Renal pelvis (tissue), 12 donors: Measurements from ENCODE around the gene VPS8. TPM values are rescaled to one million over a fixed set of nuclear protein-coding genes. Genes with fewer than 3 reads are reported as not detected.
A peak's percentile ranks its signal among the peaks of the same experiment; 100 is the strongest.

ENCODE experiments used
- DNase-seq: peaks from one replicate; pipeline ENCODE4 v3.0.0-alpha.2; 2013
- long read RNA-seq, 16 experiments: transcript quantifications; one replicate each; lab custom pipeline, GENCODE V29; 2026
- polyA plus RNA-seq, 3 donors: library from polyadenylated mRNA; unstranded; fragments of 120-200 nt; gene quantifications; one replicate each; pipeline ENCODE4 v1.2.1, GENCODE V29; 2013; ENCODE audit not compliant: insufficient read length in 3 of 3

VPS8 gene, protein sequence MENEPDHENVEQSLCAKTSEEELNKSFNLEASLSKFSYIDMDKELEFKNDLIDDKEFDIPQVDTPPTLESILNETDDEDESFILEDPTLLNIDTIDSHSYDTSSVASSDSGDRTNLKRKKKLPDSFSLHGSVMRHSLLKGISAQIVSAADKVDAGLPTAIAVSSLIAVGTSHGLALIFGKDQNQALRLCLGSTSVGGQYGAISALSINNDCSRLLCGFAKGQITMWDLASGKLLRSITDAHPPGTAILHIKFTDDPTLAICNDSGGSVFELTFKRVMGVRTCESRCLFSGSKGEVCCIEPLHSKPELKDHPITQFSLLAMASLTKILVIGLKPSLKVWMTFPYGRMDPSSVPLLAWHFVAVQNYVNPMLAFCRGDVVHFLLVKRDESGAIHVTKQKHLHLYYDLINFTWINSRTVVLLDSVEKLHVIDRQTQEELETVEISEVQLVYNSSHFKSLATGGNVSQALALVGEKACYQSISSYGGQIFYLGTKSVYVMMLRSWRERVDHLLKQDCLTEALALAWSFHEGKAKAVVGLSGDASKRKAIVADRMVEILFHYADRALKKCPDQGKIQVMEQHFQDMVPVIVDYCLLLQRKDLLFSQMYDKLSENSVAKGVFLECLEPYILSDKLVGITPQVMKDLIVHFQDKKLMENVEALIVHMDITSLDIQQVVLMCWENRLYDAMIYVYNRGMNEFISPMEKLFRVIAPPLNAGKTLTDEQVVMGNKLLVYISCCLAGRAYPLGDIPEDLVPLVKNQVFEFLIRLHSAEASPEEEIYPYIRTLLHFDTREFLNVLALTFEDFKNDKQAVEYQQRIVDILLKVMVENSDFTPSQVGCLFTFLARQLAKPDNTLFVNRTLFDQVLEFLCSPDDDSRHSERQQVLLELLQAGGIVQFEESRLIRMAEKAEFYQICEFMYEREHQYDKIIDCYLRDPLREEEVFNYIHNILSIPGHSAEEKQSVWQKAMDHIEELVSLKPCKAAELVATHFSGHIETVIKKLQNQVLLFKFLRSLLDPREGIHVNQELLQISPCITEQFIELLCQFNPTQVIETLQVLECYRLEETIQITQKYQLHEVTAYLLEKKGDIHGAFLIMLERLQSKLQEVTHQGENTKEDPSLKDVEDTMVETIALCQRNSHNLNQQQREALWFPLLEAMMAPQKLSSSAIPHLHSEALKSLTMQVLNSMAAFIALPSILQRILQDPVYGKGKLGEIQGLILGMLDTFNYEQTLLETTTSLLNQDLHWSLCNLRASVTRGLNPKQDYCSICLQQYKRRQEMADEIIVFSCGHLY (N-terminal part only)
- polyA plus RNA-seq, result 10 to 100 TPM; 36.2 to 52.4 (median 48.2) TPM
- long read RNA-seq, donor 1, result 0 reads
- long read RNA-seq, donor 2, full-length matches to known transcripts, result 1 of 1 reads
- long read RNA-seq, donor 2, partial matches to known transcripts, result 0 of 1 reads
- long read RNA-seq, donor 2, other reads (novel, unspliced or antisense), result 0 of 1 reads
- long read RNA-seq, donor 3, partial matches to known transcripts, result 0 of 1 reads
- long read RNA-seq, donor 3, other reads (novel, unspliced or antisense), result 0 of 1 reads
- long read RNA-seq, donor 4, full-length matches to known transcripts, result 3 of 3 reads
- long read RNA-seq, donor 4, partial matches to known transcripts, result 0 of 3 reads
- long read RNA-seq, donor 4, other reads (novel, unspliced or antisense), result 0 of 3 reads
- long read RNA-seq, donor 5, result 0 reads
- long read RNA-seq, donor 6, full-length matches to known transcripts, result 6 of 6 reads
- long read RNA-seq, donor 6, partial matches to known transcripts, result 0 of 6 reads
- long read RNA-seq, donor 6, other reads (novel, unspliced or antisense), result 0 of 6 reads
- long read RNA-seq, donor 7, result 0 reads
- long read RNA-seq, donor 8, partial matches to known transcripts, result 0 of 1 reads
- long read RNA-seq, donor 8, other reads (novel, unspliced or antisense), result 0 of 1 reads
- long read RNA-seq, donor 9, partial matches to known transcripts, result 0 of 1 reads
- long read RNA-seq, donor 9, other reads (novel, unspliced or antisense), result 0 of 1 reads
- long read RNA-seq, donor 10, full-length matches to known transcripts, result 3 of 3 reads
- long read RNA-seq, donor 10, partial matches to known transcripts, result 0 of 3 reads
- long read RNA-seq, donor 10, other reads (novel, unspliced or antisense), result 0 of 3 reads
- long read RNA-seq, donor 11, partial matches to known transcripts, result 0 of 1 reads
- long read RNA-seq, donor 11, other reads (novel, unspliced or antisense), result 0 of 1 reads
- long read RNA-seq, donor 12, full-length matches to known transcripts, result 3 of 3 reads
- long read RNA-seq, donor 12, partial matches to known transcripts, result 0 of 3 reads
- long read RNA-seq, donor 12, other reads (novel, unspliced or antisense), result 0 of 3 reads
- long read RNA-seq, donor 13, full-length matches to known transcripts, result 2 of 2 reads
- long read RNA-seq, donor 13, partial matches to known transcripts, result 0 of 2 reads
- long read RNA-seq, donor 13, other reads (novel, unspliced or antisense), result 0 of 2 reads
- long read RNA-seq, donor 14, result 0 reads
- long read RNA-seq, donor 15, partial matches to known transcripts, result 0 of 4 reads
- long read RNA-seq, donor 15, other reads (novel, unspliced or antisense), result 0 of 4 reads
- long read RNA-seq, donor 16, full-length matches to known transcripts, result 1 of 1 reads
- long read RNA-seq, donor 16, partial matches to known transcripts, result 0 of 1 reads
- long read RNA-seq, donor 16, other reads (novel, unspliced or antisense), result 0 of 1 reads

DNA sequence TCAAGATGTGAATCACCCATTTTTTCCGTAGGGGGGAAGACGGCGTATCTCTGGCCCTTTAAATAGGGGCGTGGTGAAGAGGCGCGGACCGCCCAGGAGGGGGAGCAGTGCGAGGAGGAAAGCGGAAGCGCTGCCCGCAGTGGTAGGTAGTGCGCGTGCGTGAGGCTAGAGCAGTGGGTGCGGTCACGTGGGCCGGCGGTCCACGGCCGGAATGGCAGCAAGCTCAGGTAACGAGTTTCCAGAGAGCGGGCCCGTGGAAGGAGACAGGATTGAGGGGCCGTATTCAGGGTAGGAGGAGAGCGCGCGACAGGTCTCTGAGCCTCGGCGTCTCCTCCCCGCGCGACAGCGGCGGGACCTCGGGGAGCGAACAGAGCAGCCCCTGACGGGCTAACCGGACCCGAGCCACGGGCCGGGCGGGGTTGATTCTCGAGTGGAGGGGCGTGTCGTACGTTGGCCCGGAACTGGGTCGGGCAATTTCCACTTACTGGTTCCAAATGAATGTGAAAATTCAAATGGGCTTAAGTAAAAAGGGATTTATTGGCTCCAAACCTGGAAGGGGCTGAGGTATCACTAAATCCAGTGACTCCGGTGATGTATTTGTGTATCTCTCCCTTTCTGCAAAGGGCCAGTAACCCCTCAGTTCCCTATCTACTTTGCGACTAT lies at the start of gene VPS8:
Gene VPS8 (plus strand): TSS at position 168 of the 663 bp plus-strand sequence. CDS start 12,467 bp downstream, outside the sequence.
- peak; percentile 94 for DNase-seq

DNA sequence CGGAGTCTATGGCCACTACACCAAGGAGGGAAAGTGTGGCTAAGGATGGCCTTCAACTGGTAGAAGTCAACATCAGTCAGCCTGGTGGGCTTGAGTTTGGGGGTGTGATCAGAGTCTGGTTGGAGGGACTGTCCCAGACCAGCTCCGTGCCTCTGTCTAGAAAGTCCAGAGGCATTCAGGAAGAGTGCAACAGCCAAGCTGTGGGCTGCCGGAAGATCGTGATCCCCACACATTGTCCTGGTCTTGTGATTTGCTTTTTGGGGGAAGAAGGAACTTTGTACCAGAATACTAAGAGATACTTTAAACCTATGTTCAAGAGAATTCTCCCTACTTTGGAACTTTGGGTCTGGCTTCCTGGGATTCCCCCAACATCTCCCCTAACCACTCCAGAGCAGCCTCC lies 47.8 kb upstream of the VPS8 start:
- no peak for DNase-seq

DNA sequence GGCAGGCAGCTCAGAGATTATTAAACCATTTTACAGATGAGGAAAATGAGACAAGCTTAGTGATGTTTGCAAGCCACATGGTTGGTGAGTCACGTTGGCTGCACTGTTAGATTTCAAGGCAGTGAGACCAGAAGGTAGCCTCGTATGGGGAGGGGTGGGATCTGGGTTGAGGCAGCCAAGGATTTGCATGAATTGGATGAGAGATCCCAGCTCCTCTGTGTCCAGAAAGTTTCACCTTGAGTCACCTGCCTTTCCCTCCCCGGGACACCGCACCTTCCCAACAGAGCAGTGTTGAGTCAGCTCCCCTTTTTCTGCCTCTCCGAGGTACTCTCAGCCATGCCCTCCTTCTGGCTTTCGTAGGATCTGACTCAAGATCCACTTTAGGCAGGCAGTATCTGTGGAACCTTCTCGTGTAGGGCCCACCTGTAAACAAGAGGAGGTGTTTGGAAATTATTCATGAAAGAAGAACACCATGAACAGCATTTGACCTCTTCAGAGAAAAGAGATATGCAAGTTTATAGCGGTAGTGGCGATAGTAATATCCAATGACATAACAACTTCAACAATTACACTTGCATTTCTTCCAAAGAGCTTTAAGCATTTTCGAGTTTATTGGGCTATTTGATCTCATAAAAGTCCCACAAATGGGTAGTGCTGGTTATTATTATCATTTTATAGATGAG lies 46.8 kb upstream of the VPS8 start:
- DNase-seq, result no peak

DNA sequence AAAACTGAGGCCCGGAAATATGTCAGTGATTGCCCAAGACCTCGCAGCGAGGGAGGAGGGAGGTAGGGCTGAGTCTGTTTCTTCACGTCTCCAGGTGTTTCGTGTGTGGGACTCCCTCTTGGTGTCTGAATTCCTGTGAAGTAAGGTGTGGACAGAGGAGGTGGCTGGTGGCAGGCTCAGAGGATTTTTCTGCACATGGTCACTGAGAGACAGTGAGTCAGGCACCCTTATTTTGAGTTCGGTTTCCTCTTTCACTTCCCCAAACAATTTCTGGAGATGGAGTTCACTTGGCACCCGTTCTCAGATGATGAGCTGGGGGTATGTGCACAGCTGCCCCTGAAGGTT lies 46.3 kb upstream of the VPS8 start:
- no peak for DNase-seq

DNA sequence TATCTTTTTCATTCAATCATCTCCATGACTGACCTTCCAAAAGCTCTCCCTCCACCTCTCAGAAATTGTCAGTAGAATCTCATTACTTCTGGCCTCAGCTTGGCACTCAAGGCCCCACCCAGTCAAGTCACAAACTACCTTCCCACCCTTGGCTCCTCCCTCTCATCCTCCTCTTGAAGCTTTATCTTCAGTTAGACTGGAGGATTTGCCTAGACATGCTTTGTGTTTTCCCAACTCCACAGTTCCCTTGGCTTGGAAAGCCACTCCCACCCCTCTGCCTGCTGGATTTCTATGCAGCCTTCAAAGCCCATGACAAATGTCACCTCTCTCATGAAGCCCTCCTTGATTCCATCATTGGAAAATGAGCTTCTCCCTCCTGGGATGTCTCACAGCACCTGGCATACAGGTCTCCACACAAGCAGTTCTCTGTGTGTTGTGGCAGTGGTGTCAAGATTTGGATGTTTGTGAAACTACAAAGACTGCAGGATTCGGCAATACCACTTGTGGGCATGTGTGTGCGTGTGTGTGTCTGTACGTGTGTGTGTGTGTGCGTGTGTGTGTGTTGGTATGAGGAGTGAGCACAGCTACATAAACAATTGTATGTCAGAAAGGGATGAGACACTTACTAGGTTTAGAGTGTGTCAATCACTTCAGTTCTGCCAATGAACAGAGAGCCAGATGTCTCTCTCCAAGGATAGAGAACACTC lies 45.3 kb upstream of the VPS8 start:
- DNase-seq, result no peak

DNA sequence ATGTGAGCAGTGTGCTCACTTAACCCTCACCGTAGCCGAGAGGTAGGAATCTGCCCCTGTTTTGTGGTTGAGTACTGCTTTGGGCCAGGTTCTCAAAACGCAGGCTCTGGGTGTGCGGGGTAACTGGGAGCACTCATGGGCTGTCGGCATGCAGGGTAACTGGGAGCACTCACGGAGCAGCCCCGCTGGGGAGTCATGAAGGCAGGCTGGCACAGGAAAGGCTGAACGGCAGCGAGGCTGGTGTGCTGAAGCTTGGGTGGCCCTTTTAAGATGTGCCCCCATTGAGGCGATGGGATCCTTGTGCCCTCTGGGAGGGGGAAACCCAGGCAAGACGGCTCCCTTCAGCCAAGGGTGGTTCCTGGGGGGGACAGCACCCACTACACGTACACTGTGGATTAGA lies 44.6 kb upstream of the VPS8 start:
- DNase-seq, result no peak

DNA sequence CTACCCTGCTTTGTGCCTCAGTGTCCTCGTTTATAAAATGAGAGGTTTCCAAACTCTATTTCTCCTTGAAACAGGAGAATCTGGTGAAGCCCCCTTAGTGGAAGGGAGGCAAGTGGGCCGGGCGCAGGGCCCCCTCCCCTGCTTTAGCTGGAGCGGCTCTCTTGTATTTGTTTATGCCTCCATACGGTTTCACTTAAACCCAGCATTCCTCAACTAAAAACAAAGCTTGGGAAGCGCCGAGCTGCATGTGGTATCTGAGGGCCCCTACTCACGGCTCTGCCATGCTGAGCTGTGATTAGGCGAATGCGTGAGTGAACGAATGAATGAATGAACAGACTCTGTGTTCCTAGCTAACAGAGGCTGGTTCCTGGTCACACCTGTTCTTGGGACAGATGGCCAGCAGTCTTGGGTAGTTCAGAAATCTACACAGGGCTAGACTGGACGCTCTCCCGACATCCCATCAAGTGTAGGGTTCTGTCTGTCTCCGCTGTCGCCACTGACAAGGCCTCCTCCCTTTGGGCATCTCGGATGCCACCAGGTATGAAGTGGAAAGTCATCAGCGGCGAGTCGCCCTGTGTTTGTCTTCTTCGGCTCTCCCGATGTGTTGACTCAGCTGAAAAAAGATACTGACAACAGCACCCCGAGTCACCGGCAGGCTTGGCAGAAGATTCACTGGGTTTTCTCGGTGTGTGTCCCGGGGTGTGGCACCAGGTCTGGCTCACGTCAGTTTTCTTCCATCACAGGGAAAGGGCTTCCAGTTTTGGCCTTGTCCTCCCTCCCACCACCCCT lies 42.4 kb upstream of the VPS8 start:
- no peak for DNase-seq

DNA sequence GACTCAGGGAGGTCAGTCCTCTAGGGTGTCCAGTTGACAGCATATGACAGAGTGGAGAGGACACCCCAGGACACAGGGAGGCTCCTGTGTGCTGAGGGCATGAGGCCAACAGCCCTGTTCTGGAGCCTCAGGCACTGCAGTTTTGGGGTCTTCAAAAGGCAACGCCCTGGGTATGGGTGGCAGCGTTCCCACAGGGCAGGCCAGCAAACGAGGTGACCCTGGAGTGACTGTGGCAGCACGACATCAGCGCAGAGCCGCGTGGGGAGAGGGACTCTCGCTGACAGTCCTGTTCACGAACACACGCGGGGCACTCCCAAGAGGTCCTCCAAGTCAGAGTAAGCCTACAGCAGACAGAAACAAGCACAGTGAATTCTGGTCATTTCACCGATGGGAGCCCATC lies 41.4 kb upstream of the VPS8 start:
- no peak for DNase-seq

DNA sequence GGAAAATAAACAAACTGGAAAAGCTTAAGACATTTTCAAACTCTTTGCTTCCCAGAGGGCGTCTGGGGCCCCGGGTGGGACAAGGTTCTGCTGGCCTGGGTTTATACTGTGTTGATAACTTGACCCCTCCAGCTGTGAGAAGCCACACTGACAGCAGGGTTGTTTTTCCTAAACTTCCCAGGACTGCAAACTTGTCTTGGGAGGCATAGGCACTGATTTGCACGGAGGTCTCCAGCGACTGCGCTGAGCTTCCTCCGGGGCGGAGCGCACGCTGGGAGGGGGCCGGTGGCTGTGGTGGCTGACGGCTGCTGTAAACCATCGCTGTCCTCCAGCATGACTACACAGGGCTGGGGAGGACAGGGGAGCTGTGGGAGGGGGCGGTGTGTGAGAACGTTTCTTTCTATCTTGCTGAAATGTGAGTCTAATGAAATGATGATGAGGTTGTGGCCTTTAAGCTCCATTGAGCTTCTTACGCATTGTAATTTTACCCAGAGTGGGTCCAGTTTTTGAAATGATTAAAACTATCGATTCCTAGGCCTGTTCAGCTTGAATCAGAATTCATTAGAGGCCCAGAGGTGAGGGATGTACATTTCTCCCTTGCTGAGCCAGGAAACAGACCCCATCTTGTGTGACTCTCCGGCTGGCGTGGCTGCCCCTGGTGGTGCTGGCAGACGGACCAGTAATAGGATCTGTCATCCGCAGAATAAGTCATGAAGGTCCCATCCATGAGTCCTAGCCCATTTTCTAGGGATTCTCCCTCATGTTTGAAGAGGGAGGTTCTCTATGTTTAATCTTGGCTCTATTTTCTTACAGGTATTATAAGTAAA lies 40.5 kb upstream of the VPS8 start:
- peak; percentile 70 for DNase-seq

DNA sequence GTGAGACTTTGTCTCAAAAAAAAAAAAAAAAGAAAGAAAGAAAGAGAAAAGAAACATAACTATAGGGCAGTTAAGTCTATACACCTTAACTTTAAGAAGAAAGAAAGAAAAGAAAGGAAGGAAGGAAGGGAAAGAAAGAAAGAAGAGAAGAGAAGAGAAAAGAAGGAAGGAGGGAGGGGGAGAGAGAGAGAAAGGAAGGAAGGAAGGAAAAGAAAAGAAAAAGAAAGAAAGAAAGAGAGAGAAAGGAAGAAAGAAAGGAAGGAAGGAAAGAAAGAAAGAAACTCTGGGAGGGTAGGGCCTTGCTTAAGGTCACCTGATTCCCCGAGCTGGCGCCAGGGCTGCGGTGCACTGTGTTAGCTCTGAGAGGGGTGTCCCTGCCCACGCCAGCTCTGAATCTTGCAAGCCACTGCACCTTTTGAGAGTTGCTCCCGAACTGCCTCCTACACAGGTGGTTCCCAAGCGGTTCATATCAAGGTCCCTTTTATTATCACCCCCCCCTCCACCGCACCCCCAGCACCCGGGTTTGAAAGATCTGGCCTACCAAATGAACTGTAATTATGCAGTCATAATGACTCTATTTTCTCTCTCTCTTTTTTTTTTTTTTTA lies 39.2 kb upstream of the VPS8 start:
- no peak for DNase-seq

DNA sequence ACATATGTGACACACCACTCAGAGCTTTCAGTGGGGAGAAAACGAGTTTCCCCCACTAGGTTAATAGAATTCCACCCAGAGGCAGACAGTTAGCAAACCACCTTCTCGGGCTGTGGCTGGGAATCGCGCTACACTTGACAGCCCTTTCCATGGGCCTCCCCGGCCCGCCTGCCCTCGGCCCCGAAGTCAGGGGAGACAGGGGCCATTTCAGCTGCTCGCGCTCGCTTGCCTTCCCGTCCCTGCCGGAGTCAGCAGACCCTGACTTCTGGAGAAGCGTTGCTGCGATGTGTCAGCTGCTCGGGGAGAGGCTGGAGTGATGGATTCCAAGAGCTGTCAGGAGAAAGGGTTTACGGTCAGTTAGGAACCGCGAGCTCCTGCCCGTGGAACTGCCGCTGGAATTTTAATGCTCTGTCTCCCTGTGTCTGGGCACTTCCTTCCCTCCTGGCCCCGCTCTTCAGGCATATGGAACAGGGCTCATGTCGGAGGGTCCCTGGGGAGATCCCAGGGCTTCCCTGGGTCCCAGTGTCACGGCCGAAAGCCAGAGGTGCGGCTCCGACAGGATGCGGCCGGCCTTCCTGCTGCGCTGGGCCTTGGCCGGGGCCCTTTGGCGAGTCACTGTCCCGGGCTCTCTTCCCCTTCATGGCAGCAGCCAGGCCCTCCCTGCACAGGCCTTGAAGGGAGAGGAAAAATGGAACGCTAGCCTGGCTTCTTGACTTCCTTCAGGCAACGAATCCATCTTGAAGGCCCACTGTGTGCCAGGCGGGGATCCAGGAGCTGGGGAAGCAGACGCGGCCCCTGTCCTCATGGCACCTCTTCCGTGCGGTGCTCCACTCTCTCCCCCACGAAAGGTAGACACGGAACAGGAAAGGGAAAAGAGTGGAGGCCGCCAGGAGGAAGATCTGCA lies 38.4 kb upstream of the VPS8 start:
- peak; percentile 62 for DNase-seq

DNA sequence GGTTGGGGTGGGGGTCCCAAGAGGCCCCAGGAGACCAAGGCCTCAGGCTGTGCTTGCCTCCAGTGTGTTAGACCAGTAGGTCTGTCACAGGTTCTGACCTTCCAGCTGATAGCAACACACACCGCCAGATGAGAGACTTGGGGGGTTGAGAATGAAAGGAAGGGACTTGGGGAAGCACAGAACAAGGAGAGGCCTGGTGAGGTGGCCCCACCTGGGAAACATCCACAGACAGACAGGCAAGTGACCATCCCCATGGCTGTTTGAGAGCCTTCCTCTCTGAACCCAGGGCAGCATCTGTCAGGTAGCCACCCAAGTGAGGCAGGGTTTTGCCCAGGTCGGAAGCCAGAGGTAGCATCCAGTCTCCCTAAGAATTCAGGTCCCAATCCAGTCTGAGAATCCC lies 35.0 kb upstream of the VPS8 start:
- DNase-seq, result no peak

DNA sequence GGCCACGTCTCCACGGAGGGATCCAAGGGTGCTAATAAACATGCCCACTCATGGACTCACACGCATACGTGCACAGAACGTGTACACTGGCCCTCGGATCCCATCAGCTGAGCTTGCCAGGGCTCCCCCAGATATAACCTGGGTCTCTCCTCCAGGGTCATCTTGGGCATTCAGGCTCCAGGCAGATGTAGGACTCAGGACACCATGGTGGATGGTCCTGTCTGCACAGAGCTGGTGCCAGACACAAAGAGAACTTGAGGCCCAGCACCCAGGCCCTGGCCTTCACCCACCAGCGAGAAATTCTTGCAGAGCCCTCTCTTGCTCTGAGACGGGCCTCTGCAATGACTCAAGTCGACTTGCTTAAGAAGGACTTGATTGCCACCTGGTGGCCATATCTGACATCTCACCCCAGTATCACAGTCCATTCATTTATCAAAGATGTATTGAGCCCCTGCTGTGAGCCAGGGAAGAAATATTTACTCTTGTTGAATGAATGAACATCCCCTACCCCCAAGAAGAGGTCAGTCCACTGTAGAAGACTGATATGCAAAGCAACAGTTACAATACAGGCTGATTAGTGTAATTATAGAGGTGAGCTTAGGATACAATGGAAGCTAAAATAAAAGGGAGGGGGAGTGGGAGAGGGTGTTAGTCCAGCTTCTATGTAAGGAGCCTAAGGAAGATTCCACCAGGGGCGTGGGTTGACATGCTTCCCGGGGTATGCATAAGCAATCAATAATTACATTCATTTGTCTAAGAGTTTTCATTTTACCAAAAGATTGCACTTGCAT lies 34.2 kb upstream of the VPS8 start:
- peak; percentile 93 for DNase-seq
